Neural cell (in vitro differentiated cells): Measurements from ENCODE around the gene CMTM3. TPM values are rescaled to one million over a fixed set of nuclear protein-coding genes. Genes with fewer than 3 reads are reported as not detected.

Source experiments
- H2AFZ ChIP-seq: fragments of 200-600, 300-800 bp; sonication (generic), shearing (Covaris generic); 2 replicates; pipeline ENCODE4 v1.6.0; 2014; ENCODE audit warnings: low read depth, mild to moderate bottlenecking, antibody characterized with exemption, low read length, moderate library complexity
- H3F3A ChIP-seq: fragments of 200-600 bp; shearing (Covaris generic); 2 replicates; pipeline ENCODE4 v1.6.1; 2016; ENCODE audit warnings: mild to moderate bottlenecking, moderate library complexity, mixed read lengths, antibody characterized with exemption, low read length; ENCODE audit not compliant: insufficient read depth, poor library complexity, severe bottlenecking
- H3K27ac ChIP-seq: fragments of 200-600, 300-800 bp; sonication (generic), shearing (Covaris generic); 2 replicates; pipeline ENCODE4 v1.5.1; 2014; ENCODE audit warnings: mild to moderate bottlenecking, low read length, moderate library complexity
- H3K27me3 ChIP-seq: fragments of 300-800, 200-600 bp; sonication (generic), shearing (Covaris generic); 2 replicates; pipeline ENCODE4 v1.6.0; 2014; ENCODE audit warnings: mild to moderate bottlenecking, low read depth, low read length, moderate library complexity; ENCODE audit not compliant: insufficient read depth
- H3K36me3 ChIP-seq: fragments of 300-800, 200-600 bp; sonication (generic), shearing (Covaris generic); 2 replicates; pipeline ENCODE4 v1.5.1; 2014; ENCODE audit warnings: mild to moderate bottlenecking, antibody characterized with exemption, low read length, moderate library complexity; ENCODE audit not compliant: insufficient read depth
- H3K4me2 ChIP-seq: fragments of 300-800, 200-600 bp; sonication (generic), shearing (Covaris generic); 2 replicates; pipeline ENCODE4 v1.6.0; 2014; ENCODE audit warnings: mild to moderate bottlenecking, low read length
- H3K4me3 ChIP-seq: fragments of 300-800, 200-600 bp; sonication (generic), shearing (Covaris generic); 2 replicates; pipeline ENCODE4 v1.5.1; 2014; ENCODE audit warnings: mild to moderate bottlenecking, low read length, moderate library complexity
- H3K79me2 ChIP-seq: fragments of 200-600 bp; shearing (Covaris generic); replicated peaks from 2 replicates; pipeline ENCODE4 v1.6.0; 2014; ENCODE audit warnings: mild to moderate bottlenecking, low read length, moderate library complexity; ENCODE audit not compliant: insufficient read depth
- H3K9ac ChIP-seq: fragments of 300-800, 200-600 bp; sonication (generic), shearing (Covaris generic); 2 replicates; pipeline ENCODE4 v1.6.1; 2016; ENCODE audit warnings: mild to moderate bottlenecking, low read length, mixed read lengths
- H3K9me2 ChIP-seq: fragments of 200-600 bp; shearing (Covaris generic); 2 replicates; pipeline ENCODE4 v1.6.1; 2016; ENCODE audit warnings: mild to moderate bottlenecking, low read length, mixed read lengths; ENCODE audit not compliant: insufficient read depth
- H3K9me3 ChIP-seq: fragments of 200-600, 300-800 bp; sonication (generic), shearing (Covaris generic); 2 replicates; pipeline ENCODE4 v1.6.1; 2016; ENCODE audit warnings: mild to moderate bottlenecking, mixed run types, low read length, moderate library complexity, mixed read lengths
- H4K20me1 ChIP-seq: fragments of 200-600 bp; shearing (Covaris generic); 2 replicates; pipeline ENCODE4 v1.6.1; 2016; ENCODE audit warnings: mild to moderate bottlenecking, mixed run types; ENCODE audit not compliant: insufficient read depth
- EP300 ChIP-seq: fragments of 450-650 bp; conservative IDR thresholded peaks from 2 replicates; pipeline ENCODE4 v1.6.1; 2014; ENCODE audit warnings: antibody characterized with exemption, mild to moderate bottlenecking, moderate library complexity; ENCODE audit not compliant: poor library complexity, severe bottlenecking
- EZH2 ChIP-seq: fragments of 200-600, 300-800 bp; shearing (Covaris generic), sonication (generic); IDR thresholded peaks from 2 replicates; pipeline ENCODE4 v1.6.1; 2014; ENCODE audit warnings: antibody characterized with exemption, low read length, borderline replicate concordance, mild to moderate bottlenecking; ENCODE audit not compliant: insufficient read depth, poor library complexity, severe bottlenecking
- MXI1 ChIP-seq: fragments of 450-650 bp; conservative IDR thresholded peaks from 2 replicates; pipeline ENCODE4 v1.6.1; 2014; ENCODE audit warnings: antibody characterized with exemption, mild to moderate bottlenecking; ENCODE audit not compliant: poor library complexity, severe bottlenecking
- POLR2AphosphoS5 ChIP-seq: IDR thresholded peaks from 2 replicates; pipeline ENCODE4 v1.6.1; 2012
- RAD21 ChIP-seq: fragments of 450-650 bp; conservative IDR thresholded peaks from 2 replicates; pipeline ENCODE4 v1.6.1; 2014; ENCODE audit warnings: antibody characterized with exemption, mild to moderate bottlenecking, moderate library complexity
- SMC3 ChIP-seq: fragments of 450-650 bp; conservative IDR thresholded peaks from 2 replicates; pipeline ENCODE4 v1.6.1; 2014; ENCODE audit warnings: antibody characterized with exemption, mild to moderate bottlenecking, moderate library complexity; ENCODE audit not compliant: poor library complexity
- TAF1 ChIP-seq: IDR thresholded peaks from 2 replicates; pipeline ENCODE4 v1.6.1; 2012; ENCODE audit warnings: low read depth
- polyA plus RNA-seq: library from polyadenylated mRNA; depleted of rRNA; stranded (reverse); fragments of >200 nt; gene quantifications from 2 replicates; pipeline ENCODE4 v1.2.3, GENCODE V29; 2014
- TF ChIP-seq, protein P1 (sequence below): IDR thresholded peaks from 2 replicates; pipeline ENCODE4 v1.6.1; 2012; ENCODE audit warnings: borderline replicate concordance
- TF ChIP-seq, protein P2 (sequence below): fragments of 450-650 bp; IDR thresholded peaks from 2 replicates; pipeline ENCODE4 v1.5.1; 2014; ENCODE audit warnings: antibody characterized with exemption, mild to moderate bottlenecking, moderate library complexity; ENCODE audit not compliant: poor library complexity, severe bottlenecking

The CMTM3 gene
- polyA plus RNA-seq, 1 donor from 2014 or later = 7.7 TPM

DNA sequence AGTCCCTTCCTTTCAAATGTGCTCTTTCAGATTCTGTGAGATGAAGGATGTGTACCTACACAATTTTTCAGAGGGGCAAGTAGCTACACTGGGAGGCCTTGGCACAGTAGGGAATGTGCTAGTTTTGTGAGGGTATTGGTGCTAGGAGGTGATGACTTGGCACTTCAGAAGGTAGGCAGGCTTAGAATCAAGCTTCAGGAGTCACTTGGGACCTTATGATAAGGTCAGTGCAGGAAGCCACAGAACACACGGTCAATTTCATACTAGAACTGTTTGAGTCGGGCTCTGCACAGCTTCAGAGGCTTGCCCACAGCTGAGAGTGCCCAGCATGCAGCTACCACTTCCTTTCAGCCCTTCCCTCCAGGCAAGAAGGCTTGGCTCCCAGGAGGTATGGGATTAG, 32.1 kb upstream of the CMTM3 start:
- H3K79me2 ChIP-seq = no peaks in the 10 kb centered on the region
- no peak overlapping the region for H3K9ac ChIP-seq
- no peaks in the 10 kb centered on the region for H3F3A ChIP-seq
- no peak overlapping the region for H3K4me3 ChIP-seq
- H3K27me3 ChIP-seq = no peaks in the 10 kb centered on the region
- no peaks in the 10 kb centered on the region for H4K20me1 ChIP-seq
- H2AFZ ChIP-seq = no peak overlapping the region
- TF ChIP-seq TAF1 (no peak), RAD21 (no peak), SMC3 (no peak), POLR2AphosphoS5 (no peak), EZH2 (no peak), MXI1 (no peak), EP300 (no peak)
- TF ChIP-seq, protein P1, sequence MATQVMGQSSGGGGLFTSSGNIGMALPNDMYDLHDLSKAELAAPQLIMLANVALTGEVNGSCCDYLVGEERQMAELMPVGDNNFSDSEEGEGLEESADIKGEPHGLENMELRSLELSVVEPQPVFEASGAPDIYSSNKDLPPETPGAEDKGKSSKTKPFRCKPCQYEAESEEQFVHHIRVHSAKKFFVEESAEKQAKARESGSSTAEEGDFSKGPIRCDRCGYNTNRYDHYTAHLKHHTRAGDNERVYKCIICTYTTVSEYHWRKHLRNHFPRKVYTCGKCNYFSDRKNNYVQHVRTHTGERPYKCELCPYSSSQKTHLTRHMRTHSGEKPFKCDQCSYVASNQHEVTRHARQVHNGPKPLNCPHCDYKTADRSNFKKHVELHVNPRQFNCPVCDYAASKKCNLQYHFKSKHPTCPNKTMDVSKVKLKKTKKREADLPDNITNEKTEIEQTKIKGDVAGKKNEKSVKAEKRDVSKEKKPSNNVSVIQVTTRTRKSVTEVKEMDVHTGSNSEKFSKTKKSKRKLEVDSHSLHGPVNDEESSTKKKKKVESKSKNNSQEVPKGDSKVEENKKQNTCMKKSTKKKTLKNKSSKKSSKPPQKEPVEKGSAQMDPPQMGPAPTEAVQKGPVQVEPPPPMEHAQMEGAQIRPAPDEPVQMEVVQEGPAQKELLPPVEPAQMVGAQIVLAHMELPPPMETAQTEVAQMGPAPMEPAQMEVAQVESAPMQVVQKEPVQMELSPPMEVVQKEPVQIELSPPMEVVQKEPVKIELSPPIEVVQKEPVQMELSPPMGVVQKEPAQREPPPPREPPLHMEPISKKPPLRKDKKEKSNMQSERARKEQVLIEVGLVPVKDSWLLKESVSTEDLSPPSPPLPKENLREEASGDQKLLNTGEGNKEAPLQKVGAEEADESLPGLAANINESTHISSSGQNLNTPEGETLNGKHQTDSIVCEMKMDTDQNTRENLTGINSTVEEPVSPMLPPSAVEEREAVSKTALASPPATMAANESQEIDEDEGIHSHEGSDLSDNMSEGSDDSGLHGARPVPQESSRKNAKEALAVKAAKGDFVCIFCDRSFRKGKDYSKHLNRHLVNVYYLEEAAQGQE = no peak
- TF ChIP-seq, protein P2, sequence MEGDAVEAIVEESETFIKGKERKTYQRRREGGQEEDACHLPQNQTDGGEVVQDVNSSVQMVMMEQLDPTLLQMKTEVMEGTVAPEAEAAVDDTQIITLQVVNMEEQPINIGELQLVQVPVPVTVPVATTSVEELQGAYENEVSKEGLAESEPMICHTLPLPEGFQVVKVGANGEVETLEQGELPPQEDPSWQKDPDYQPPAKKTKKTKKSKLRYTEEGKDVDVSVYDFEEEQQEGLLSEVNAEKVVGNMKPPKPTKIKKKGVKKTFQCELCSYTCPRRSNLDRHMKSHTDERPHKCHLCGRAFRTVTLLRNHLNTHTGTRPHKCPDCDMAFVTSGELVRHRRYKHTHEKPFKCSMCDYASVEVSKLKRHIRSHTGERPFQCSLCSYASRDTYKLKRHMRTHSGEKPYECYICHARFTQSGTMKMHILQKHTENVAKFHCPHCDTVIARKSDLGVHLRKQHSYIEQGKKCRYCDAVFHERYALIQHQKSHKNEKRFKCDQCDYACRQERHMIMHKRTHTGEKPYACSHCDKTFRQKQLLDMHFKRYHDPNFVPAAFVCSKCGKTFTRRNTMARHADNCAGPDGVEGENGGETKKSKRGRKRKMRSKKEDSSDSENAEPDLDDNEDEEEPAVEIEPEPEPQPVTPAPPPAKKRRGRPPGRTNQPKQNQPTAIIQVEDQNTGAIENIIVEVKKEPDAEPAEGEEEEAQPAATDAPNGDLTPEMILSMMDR = no peak
- H3K9me2 ChIP-seq = no peaks in the 10 kb centered on the region
- no peak overlapping the region for H3K27ac ChIP-seq
- H3K4me2 ChIP-seq = no peak overlapping the region
- no peaks in the 10 kb centered on the region for H3K9me3 ChIP-seq
- H3K36me3 ChIP-seq = no peaks in the 10 kb centered on the region

DNA sequence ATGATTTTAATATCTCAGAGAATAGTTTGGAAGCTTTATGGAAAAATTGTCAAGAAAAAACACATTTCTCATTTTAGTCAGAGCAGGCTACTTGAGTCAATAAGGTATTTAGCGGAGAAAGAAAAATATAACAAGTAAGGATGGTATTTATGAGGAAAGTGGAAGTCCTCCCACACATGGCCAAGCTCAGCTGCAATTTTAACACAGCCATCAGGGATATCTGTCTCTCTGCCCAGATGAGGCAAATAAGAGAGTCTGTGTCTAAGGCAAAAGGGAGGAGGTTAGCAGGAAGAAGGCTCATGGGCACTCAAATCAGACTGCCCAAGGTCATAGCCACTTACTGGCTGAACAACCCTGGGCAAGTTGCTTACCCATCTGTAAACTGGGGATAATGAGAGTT, 30.4 kb upstream of the CMTM3 start:
- Histone ChIP-seq H3K79me2 (no peaks in the 10 kb centered on the region), H3K4me3 (no peak overlapping the region), H3K36me3 (no peaks in the 10 kb centered on the region), H3F3A (no peaks in the 10 kb centered on the region), H3K27me3 (peaks cover 17% of the 10 kb centered on the region), H4K20me1 (no peaks in the 10 kb centered on the region), H3K9me3 (no peaks in the 10 kb centered on the region), H3K4me2 (no peak overlapping the region), H3K27ac (no peak overlapping the region), H2AFZ (no peak overlapping the region), H3K9me2 (no peaks in the 10 kb centered on the region), H3K9ac (no peak overlapping the region)
- TF ChIP-seq RAD21 (no peak), POLR2AphosphoS5 (no peak), SMC3 (no peak), EP300 (no peak), EZH2 (no peak), MXI1 (no peak), TAF1 (no peak)
- TF ChIP-seq, protein P2 = no peak
- TF ChIP-seq, protein P1 = no peak
